Measurements from ENCODE around the gene PRSS22.

The PRSS22 gene

GRCh38 chr16:2833776-2834175 is 24.2 kb downstream of the PRSS22 start:
- TF ChIP-seq CTCF (IDR thresholded peaks at IDR 0.05; ENCODE audit: insufficient read depth, low read length, poor library complexity, severe bottlenecking), result no peak
- TF ChIP-seq EZH2phosphoT487 (conservative IDR thresholded peaks at IDR 0.05; ENCODE audit: low read length), result no peak
- Histone ChIP-seq H3F3A (ENCODE audit: insufficient read depth) (no peaks in the 10 kb centered on the region), H3K4me3 (ENCODE audit: insufficient read depth, low read length, poor library complexity, severe bottlenecking) (no peak overlapping the region), H3K9me3 (ENCODE audit: insufficient read depth, low read length) (no peaks in the 10 kb centered on the region), H3K36me3 (ENCODE audit: low read length) (no peaks in the 10 kb centered on the region), H2AFZ (ENCODE audit: low read depth, low read length, severe bottlenecking) (no peak overlapping the region), H3K9me2 (replicated peaks; ENCODE audit: insufficient read depth, low read length) (no peaks in the 10 kb centered on the region), H4K20me1 (ENCODE audit: low read depth, low read length) (no peaks in the 10 kb centered on the region), H3K4me2 (ENCODE audit: low read depth, low read length, poor library complexity, severe bottlenecking) (no peak overlapping the region), H3K27ac (ENCODE audit: low read depth, low read length) (no peak overlapping the region), H3K9ac (ENCODE audit: low read length) (no peak overlapping the region), H3K79me2 (ENCODE audit: insufficient read depth, low read length) (no peaks in the 10 kb centered on the region), H3K27me3 (ENCODE audit: low read length) (no peaks in the 10 kb centered on the region)

GRCh38 chr16:2831203-2831602 is 26.8 kb downstream of the PRSS22 start:
- H3K4me2 ChIP-seq (ENCODE audit: low read depth, low read length, poor library complexity, severe bottlenecking), result no peak overlapping the region
- no peaks in the 10 kb centered on the region for H3K9me3 ChIP-seq (ENCODE audit: insufficient read depth, low read length)
- H3K27me3 ChIP-seq (ENCODE audit: low read length), result no peaks in the 10 kb centered on the region
- no peaks in the 10 kb centered on the region for H3K36me3 ChIP-seq (ENCODE audit: low read length)
- TF ChIP-seq EZH2phosphoT487 (conservative IDR thresholded peaks at IDR 0.05; ENCODE audit: low read length) (no peak), CTCF (IDR thresholded peaks at IDR 0.05; ENCODE audit: insufficient read depth, low read length, poor library complexity, severe bottlenecking) (no peak)
- H3K9me2 ChIP-seq (replicated peaks; ENCODE audit: insufficient read depth, low read length), result no peaks in the 10 kb centered on the region
- no peak overlapping the region for H3K9ac ChIP-seq (ENCODE audit: low read length)
- no peaks in the 10 kb centered on the region for H3F3A ChIP-seq (ENCODE audit: insufficient read depth)
- no peak overlapping the region for H3K27ac ChIP-seq (ENCODE audit: low read depth, low read length)
- no peak overlapping the region for H2AFZ ChIP-seq (ENCODE audit: low read depth, low read length, severe bottlenecking)
- no peaks in the 10 kb centered on the region for H4K20me1 ChIP-seq (ENCODE audit: low read depth, low read length)
- H3K79me2 ChIP-seq (ENCODE audit: insufficient read depth, low read length), result no peaks in the 10 kb centered on the region
- no peak overlapping the region for H3K4me3 ChIP-seq (ENCODE audit: insufficient read depth, low read length, poor library complexity, severe bottlenecking)

GRCh38 chr16:2830355-2830695 is 27.6 kb downstream of the PRSS22 start:
- Histone ChIP-seq H3K4me2 (ENCODE audit: low read depth, low read length, poor library complexity, severe bottlenecking) (no peak overlapping the region), H3K27ac (ENCODE audit: low read depth, low read length) (no peak overlapping the region), H3K79me2 (ENCODE audit: insufficient read depth, low read length) (no peaks in the 10 kb centered on the region), H3K9me2 (replicated peaks; ENCODE audit: insufficient read depth, low read length) (no peaks in the 10 kb centered on the region), H4K20me1 (ENCODE audit: low read depth, low read length) (no peaks in the 10 kb centered on the region), H2AFZ (ENCODE audit: low read depth, low read length, severe bottlenecking) (no peak overlapping the region), H3K36me3 (ENCODE audit: low read length) (no peaks in the 10 kb centered on the region), H3K9me3 (ENCODE audit: insufficient read depth, low read length) (no peaks in the 10 kb centered on the region), H3K4me3 (ENCODE audit: insufficient read depth, low read length, poor library complexity, severe bottlenecking) (no peak overlapping the region), H3F3A (ENCODE audit: insufficient read depth) (no peaks in the 10 kb centered on the region), H3K27me3 (ENCODE audit: low read length) (no peaks in the 10 kb centered on the region), H3K9ac (ENCODE audit: low read length) (no peak overlapping the region)
- TF ChIP-seq CTCF (IDR thresholded peaks at IDR 0.05; ENCODE audit: insufficient read depth, low read length, poor library complexity, severe bottlenecking), result no peak
- TF ChIP-seq EZH2phosphoT487 (conservative IDR thresholded peaks at IDR 0.05; ENCODE audit: low read length), result no peak

All from SU-DHL-6 (cell line).